GM12874 (cell line): ENCODE data around the gene RIPK1.

Experiments used
- TF ChIP-seq, protein P1 (sequence below): IDR thresholded peaks from 2 replicates; pipeline ENCODE4 v1.5.1; 2011; ENCODE audit warnings: low read depth, mild to moderate bottlenecking, control low read depth, low read length, moderate library complexity; ENCODE audit not compliant: insufficient read depth

RIPK1 gene

DNA sequence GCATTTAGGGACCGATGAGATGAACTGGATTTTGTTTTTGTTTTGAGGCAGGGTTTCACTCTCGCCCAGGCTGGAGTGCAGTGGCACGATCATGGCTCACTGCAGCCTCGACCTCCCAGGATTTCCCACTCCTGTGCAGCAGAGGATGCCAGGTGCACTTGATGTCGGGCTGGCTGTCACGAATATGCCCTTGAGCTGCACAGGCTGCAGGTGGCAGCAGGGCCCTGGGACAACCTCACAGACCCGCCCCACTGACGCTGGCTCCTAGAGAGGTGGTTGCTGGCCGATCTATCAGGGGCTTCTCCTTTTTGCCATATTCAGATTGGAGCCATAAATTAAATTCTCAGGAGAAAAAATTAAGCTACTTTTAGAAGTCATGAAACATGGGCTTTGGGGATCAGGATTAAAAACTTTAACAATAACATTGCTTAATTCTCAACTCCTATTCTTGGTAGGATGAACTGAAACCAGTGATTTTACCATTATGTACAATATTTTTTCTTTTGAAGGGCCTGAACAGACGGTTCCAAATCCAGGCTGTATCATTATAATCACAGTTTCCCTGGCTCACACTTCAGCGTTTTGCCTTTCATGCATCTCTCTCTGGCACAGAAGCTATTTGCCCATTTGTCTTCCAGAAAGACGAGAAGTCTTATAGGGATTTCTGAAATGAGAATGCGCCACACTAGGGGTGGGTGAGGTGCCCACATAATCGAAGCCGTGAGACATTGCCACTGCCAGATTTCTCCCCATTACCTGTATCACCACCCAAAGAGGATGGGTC lies 36.2 kb upstream of the RIPK1 start:
- TF ChIP-seq, protein P1, sequence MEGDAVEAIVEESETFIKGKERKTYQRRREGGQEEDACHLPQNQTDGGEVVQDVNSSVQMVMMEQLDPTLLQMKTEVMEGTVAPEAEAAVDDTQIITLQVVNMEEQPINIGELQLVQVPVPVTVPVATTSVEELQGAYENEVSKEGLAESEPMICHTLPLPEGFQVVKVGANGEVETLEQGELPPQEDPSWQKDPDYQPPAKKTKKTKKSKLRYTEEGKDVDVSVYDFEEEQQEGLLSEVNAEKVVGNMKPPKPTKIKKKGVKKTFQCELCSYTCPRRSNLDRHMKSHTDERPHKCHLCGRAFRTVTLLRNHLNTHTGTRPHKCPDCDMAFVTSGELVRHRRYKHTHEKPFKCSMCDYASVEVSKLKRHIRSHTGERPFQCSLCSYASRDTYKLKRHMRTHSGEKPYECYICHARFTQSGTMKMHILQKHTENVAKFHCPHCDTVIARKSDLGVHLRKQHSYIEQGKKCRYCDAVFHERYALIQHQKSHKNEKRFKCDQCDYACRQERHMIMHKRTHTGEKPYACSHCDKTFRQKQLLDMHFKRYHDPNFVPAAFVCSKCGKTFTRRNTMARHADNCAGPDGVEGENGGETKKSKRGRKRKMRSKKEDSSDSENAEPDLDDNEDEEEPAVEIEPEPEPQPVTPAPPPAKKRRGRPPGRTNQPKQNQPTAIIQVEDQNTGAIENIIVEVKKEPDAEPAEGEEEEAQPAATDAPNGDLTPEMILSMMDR, result no peak

DNA sequence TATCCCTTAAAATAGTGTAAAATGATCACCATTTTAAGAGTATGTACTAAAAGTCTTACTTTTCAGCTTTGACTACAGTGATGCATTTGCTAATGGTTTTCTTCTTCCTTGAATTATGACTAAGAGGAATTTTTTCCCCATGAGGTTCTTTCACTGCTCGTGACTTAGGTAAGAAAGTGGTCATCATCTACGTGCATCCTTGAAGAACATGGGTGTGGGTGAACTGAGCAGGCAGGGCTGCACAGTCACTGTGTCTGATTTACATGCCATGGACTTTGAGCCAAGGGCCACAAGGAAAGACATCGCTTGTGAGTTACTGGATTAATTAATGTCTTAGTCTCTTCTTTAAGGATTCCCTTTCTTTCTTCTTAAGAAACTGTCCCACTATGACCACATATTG lies 35.3 kb upstream of the RIPK1 start:
- TF ChIP-seq, protein P1, result no peak

DNA sequence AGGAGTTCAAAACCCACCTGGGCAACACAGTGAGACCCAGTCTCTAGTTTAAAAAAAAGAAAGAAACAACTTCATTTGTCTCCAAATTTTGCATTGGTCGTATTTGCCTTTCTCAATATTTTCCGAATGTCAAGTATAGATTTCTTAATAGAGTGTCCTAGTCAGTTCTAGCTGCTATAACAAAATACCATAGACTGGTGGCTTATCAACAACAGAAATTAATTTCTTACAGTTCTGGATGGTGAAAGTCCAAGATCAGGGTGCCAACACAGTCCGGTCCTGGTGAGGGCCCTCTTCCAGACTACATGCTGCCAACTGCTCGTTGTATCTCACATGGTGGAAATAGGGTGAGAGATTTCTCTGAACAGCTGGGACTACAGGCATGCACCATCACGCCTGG lies 34.6 kb upstream of the RIPK1 start:
- TF ChIP-seq, protein P1, result no peak

DNA sequence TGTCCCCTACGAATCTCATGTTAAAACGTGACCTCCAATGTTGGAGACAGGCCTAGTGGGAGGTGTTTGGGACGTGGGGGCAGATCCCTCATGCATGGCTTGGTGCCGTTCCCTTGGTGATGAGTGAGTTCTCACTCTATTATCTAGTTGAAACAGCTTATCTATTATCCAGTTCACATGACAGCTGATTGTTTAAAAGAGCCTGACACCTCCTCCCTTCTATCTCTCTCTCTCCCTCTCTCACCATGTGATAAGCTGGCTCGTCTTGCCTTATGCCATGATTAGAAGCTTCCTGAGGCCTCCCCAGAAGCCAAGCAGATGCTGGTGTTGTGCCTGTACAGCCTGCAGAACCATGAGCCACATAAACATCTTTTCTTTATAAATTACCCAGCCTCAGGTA lies 32.9 kb upstream of the RIPK1 start:
- TF ChIP-seq, protein P1, result no peak

DNA sequence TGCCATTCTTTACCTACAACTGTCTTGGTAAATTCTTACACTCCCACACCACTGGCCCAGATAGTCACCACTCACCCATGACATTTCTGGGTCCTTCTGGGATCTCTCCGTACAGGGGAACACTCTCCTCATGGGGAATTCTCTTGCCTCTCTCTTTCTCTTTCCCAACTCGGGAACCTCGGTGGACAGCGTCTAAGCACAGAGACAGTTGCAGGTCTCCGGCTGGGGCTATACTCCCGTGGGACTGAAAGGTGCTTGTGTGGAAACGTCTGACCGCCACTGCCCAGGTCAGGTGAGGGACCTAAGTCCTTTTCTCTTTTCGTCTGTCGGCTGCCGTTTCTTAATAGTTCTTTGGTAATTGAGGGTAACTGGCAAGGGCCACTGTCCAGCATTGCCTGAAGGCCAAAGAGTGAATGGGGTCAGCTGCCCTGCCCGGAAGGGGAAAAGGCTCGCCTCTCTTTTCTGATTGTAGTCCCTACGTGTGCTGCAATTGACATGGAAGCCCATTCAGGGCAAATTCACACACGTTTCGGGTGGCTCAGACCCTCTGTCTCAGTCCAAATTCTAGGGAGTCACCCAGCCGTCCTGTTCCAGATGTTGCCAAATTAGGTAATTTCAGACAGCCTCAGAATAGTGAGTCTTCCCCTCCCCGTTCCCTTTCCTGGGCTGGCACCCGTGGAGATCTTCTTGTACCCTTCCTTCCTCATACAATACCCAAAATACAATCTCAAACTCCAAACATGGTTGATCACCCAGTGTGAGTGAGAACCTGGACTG lies 31.2 kb upstream of the RIPK1 start:
- TF ChIP-seq, protein P1, result no peak

DNA sequence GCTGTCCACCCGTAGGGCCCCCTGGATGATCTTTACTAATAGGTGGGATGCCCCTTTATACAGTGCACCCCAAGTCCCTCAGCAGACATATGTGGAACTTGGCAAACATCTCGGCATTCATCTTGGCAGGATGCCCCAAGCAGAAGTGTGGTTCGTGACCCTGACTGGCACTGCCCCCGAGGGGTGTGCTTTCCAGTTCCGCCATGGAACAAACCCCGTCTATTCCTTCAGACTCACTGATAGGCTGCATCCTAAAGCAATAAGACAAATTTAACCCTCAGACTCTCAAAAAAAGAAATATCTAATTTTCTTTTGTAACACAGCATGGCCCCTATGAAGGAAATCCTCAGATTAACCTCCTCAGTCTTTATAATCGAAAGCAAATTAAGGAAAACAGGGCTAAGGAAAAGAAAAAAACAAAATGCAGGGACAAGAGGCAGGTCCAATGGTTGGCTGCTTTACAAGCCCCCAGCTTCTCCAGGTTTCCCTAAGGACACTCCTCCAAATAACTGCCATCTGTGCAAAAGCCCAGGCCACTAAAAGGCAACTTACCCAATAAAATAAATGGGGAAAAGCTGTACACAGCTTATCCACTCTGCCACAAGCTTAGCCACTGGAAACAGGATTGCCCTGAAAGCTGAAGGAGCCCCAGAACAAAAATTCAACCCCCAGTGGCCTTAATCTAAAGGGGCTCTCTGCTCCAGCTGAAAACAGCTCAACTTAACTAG lies 30.5 kb upstream of the RIPK1 start:
- TF ChIP-seq, protein P1, result no peak

DNA sequence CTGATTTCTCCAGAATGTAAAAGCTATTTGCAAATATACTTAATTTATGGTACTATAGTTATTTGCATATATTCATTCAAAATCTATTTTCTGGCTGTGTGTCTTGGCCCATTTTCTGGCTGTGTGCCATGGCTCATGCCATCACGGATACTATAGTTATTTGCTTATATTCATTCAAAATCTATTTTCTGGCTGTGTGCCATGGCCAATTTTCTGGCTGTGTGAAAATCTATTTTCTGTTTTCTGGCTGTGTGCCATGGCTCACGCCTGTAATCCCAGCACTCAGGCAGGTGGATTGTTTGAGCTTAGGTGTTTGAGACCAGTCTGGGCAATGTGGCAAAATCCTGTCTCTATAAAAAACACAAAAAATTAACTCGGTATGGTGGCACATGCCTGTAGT lies 28.9 kb upstream of the RIPK1 start:
- TF ChIP-seq, protein P1, result no peak
